ENCODE data around the gene OR7A17. TPM values are rescaled to one million over a fixed set of nuclear protein-coding genes. Genes with fewer than 3 reads are reported as not detected.

Gene OR7A17
- total and polyA plus RNA-seq, 2 experiments from 2014 or later, result not detected

- Histone ChIP-seq H3F3A (replicated peaks; ENCODE audit: low read depth) (no peaks in the 10 kb centered on the region), H2AFZ (peak overlapping the region; percentile 76; the same call in 1 of the 2 replicates), H3K27me3 (ENCODE audit: insufficient read depth) (no peaks in the 10 kb centered on the region), H3K4me1 (ENCODE audit: insufficient read depth) (0 out of 2 replicates have a peak, but pooled peaks cover 6% of the 10 kb centered on the region), H3K27ac (ENCODE audit: low read depth) (no peak overlapping the region), H3K9me2 (ENCODE audit: insufficient read depth) (peaks cover 7% of the 10 kb centered on the region; the same call in 1 of the 2 replicates), H3K4me2 (no peak overlapping the region), H3K4me3 (no peak overlapping the region), H3K36me3 (ENCODE audit: insufficient read depth) (no peaks in the 10 kb centered on the region), H3K79me2 (replicated peaks; ENCODE audit: insufficient read depth) (no peaks in the 10 kb centered on the region), H4K20me1 (replicated peaks; ENCODE audit: insufficient read depth) (no peaks in the 10 kb centered on the region)
- H3K27ac Mint-ChIP-seq, result no peak overlapping the region
- H3K4me3 Mint-ChIP-seq, result no peak overlapping the region
- no peaks in the 10 kb centered on the region; the same call in 2 of the 3 replicates for H3K4me1 Mint-ChIP-seq
- no peak for ATAC-seq
- peaks cover 2% of the 10 kb centered on the region for H3K27me3 Mint-ChIP-seq (ENCODE audit: insufficient read depth, low read depth, poor library complexity)
- H3K36me3 Mint-ChIP-seq (ENCODE audit: low read depth), result no peaks in the 10 kb centered on the region
- TF ChIP-seq CREB1 (CRISPR knock-in tag; IDR thresholded peaks at IDR 0.05; ENCODE audit: low read depth) (no peak), ETS1 (IDR thresholded peaks at IDR 0.05) (no peak), REST (IDR thresholded peaks at IDR 0.05; ENCODE audit: unreplicated experiment) (no peak), STAT1 (IDR thresholded peaks at IDR 0.05; ENCODE audit: unreplicated experiment) (no peak)
- peaks cover 90% of the 10 kb centered on the region for H3K9me3 Mint-ChIP-seq
- DNase-seq (ENCODE audit: low spot score), result peak; percentile 36
Measured at GRCh38 chr19:14837391-14837790, 48.5 kb downstream of the OR7A17 start.

- TF ChIP-seq EZH2 (IDR thresholded peaks at IDR 0.05; ENCODE audit: low read depth, unreplicated experiment), result no peak
- Histone ChIP-seq H3K4me2 (peak within 1 kb of the TSS; percentile 8; the same call in 1 of the 2 replicates), H3K27me3 (ENCODE audit: insufficient read depth) (no peaks in the 10 kb centered on the region), H3K9me2 (ENCODE audit: insufficient read depth) (peaks cover 6% of the 10 kb centered on the region; the same call in 1 of the 2 replicates), H3K27ac (ENCODE audit: low read depth) (no peak within 1 kb of the TSS), H3K4me3 (no peak within 1 kb of the TSS), H3K4me1 (ENCODE audit: insufficient read depth) (0 out of 2 replicates have a peak, but pooled peaks cover 6% of the 10 kb centered on the region), H2AFZ (peak within 1 kb of the TSS; percentile 43), H3F3A (replicated peaks; ENCODE audit: low read depth) (no peaks in the 10 kb centered on the region), H3K79me2 (replicated peaks; ENCODE audit: insufficient read depth) (no peaks in the 10 kb centered on the region), H3K36me3 (ENCODE audit: insufficient read depth) (no peaks in the 10 kb centered on the region), H4K20me1 (replicated peaks; ENCODE audit: insufficient read depth) (no peaks in the 10 kb centered on the region)
- Mint-ChIP-seq H3K4me1 (no peaks in the 10 kb centered on the region; the same call in 2 of the 3 replicates), H3K36me3 (ENCODE audit: low read depth) (peaks cover 3% of the 10 kb centered on the region; the same call in 1 of the 3 replicates), H3K27me3 (ENCODE audit: insufficient read depth, low read depth, poor library complexity) (peaks cover 2% of the 10 kb centered on the region), H3K4me3 (no peak within 1 kb of the TSS), H3K9me3 (peaks cover 90% of the 10 kb centered on the region), H3K27ac (no peak within 1 kb of the TSS)
- DNase-seq (ENCODE audit: low spot score), result peak; percentile 33
- peak; percentile 53; the same call in 2 of the 3 replicates for ATAC-seq
Measured at GRCh38 chr19:14835011-14835410, 50.9 kb downstream of the OR7A17 start, which contains the start of the genes OR7A5 and OR7C1. Gene OR7A5 (minus strand): TSS chr19:14835185. CDS start chr19:14828241, 6,944 bp downstream. Gene OR7C1 (minus strand): TSS chr19:14835185. CDS start chr19:14800136, 35,049 bp downstream.
